OCI-M1 (cell line): ENCODE data around the gene ARFRP1.

Experiments
- DNase-seq: peaks from one replicate; lab custom pipeline; 2025; lab: John Stamatoyannopoulos, UW

ARFRP1 gene, protein sequence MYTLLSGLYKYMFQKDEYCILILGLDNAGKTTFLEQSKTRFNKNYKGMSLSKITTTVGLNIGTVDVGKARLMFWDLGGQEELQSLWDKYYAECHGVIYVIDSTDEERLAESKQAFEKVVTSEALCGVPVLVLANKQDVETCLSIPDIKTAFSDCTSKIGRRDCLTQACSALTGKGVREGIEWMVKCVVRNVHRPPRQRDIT

DNA sequence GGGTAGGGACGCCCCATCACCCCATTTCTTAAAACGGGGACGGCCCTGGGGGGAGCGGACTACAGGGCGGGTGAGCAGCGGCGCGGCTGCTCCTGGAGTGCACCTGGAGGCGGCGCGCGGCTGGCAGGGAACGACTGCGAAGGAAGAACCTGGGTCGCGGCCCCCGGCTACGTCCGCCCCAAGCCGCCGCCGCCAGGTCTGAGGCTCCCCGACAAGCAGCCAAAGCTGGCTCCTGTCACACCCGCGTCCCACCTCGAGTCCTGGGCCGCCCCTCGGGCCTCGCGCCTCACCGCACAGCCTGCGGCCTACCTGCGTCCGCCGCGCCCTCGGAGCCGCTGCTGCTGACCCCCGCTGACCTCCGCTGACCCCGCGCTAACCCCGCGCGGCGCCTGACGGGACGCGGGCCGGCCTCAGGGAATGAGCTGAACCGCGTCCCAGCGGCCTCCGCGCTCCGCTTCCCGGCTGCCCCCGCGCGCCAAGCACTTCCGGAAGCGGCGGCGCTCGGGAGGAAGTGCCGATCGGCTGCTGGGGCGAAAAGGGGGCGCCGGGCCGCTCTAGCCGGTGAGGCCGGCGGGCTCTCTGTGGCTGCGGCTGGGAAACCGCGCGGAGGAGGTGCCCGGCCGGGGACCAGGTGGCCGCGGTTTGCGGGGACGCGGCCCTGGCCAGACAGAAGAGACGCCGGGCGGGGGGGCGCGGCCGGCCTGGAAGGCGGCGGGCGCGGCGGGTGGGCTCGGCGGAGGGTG lies at the start of gene ARFRP1, which contains the start of gene ZGPAT:
TSS of gene ARFRP1 (minus strand) at position 419 of the 743 bp plus-strand sequence. CDS start 885 bp downstream, outside the sequence.
TSS of gene ZGPAT (plus strand) at position 482 of the 743 bp plus-strand sequence. CDS start 542 bp downstream, outside the sequence.
- peak; percentile 94 for DNase-seq

DNA sequence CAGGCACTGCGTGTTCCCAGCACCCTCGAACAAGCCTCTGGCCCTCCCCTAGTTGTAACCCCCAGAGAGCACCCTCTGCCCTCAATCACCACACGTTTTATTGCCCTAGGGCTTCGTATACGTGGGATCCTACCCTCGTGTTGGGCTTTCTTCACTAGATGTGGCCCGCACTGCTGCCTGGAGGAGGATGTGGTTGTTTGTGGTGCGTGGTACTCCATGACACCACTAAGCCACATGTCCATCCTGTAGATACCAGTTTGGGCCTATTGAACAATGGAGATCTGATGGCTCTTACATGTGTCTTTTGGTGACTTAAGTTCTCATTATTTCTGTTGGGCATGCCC lies 48.8 kb upstream of the ARFRP1 start:
- DNase-seq = peak; percentile 13

GRCh38 chr20:63755933-63756647 lies 48.3 kb upstream of the ARFRP1 start:
- DNase-seq = no peak

- no peak for DNase-seq
Measured at GRCh38 chr20:63754008-63754407, 46.2 kb upstream of the ARFRP1 start.

GRCh38 chr20:63753381-63753780 lies 45.6 kb upstream of the ARFRP1 start:
- no peak for DNase-seq

DNA sequence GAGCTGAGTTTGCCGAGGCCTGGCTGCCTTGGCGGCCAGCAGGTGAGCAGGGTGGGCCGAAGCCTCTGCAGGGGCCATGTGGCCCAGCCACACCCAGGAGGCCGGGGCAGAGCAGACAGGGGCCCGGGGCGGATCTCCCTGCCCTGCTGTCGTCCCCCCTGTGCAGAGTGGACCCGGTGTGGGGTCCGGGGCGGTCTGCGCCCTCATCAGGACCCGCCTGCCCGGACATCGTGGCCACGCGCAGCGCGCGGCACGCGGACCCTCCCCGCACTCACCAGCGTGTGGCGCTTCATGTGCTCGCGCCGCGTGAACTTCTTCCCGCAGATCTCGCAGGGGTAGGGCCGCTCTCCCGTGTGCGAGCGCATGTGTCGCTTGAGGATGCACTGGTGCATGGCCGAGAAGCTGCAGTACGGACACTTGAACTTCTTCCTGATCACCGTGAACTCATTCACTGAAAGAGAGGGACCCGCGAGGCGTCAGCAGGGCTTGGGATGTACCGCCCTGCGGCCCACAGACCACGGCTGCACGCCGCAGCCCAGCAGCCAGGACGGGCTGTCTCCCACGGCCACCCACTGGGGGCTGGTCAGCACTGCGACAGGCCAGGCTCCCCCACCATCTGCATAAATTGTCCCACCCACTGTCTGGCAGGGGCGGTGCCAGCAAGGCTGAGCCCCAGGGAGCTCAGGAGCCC lies 44.8 kb upstream of the ARFRP1 start:
- no peak for DNase-seq

DNA sequence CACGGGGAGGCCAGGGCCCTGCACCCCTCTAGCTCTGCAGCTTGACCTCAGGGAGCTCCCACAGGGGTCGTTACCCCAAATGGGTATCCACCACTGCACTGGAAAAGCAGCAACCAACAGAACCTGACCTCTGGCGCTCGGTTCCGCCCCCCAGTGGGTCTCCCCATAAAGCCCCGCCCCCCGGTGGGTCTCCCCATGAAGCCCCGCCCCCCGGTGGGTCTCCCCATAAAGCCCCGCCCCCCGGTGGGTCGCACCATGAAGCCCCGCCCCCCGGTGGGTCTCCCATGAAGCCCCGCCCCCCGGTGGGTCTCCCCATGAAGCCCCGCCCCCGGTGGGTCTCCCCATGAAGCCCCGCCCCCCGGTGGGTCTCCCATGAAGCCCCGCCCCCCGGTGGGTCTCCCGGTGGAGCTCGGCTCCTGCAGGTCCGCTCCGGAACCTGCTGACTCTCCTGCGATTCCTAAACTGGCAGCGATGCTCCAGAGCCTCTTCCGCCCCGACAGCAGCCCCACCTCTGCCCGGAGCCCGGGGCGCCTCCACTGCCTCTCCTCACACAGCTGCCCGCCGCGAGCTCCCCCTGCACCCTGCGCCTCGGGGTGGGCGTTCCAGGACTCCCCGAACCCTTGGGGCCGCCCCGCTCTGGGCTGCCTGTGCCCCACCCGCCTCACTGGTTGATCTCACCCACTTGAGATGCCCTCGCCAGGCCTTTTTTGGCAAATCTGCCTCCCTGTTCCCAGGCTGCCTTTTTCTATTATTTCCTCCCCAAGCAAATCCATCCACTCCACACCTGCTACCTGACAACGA lies 43.9 kb upstream of the ARFRP1 start:
- DNase-seq = no peak

DNA sequence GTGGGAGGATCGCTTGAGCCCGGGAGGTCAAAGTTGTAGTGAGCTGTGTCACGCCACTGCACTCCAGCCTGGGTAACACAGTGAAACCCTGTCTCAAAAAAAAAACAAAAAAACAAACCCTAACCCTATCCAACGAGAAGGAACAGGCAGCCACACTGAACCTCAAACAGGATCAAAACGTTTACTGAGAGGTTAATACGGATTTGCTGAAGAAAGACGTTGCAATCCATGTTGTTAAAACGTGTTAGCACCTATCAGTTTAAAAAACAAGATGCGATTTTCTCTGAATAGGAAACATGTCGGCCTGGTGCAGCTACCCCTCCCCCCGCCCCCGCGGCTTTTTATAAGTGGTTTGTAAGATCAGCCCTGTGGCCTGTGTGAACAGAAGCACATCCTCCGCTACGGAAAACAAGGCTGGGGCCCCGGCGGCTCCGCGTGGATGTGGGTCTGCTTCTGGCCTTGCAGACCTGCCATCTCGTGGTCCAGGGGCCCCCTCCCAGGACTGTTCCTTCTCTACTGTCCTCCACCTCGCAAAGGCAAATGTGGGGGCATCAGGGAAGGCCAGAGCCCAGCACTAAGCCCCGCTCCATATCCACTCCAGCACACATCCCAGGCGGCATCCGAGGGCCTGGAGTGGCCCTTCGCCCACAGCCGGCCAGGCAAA lies 43.2 kb upstream of the ARFRP1 start:
- DNase-seq = no peak

DNA sequence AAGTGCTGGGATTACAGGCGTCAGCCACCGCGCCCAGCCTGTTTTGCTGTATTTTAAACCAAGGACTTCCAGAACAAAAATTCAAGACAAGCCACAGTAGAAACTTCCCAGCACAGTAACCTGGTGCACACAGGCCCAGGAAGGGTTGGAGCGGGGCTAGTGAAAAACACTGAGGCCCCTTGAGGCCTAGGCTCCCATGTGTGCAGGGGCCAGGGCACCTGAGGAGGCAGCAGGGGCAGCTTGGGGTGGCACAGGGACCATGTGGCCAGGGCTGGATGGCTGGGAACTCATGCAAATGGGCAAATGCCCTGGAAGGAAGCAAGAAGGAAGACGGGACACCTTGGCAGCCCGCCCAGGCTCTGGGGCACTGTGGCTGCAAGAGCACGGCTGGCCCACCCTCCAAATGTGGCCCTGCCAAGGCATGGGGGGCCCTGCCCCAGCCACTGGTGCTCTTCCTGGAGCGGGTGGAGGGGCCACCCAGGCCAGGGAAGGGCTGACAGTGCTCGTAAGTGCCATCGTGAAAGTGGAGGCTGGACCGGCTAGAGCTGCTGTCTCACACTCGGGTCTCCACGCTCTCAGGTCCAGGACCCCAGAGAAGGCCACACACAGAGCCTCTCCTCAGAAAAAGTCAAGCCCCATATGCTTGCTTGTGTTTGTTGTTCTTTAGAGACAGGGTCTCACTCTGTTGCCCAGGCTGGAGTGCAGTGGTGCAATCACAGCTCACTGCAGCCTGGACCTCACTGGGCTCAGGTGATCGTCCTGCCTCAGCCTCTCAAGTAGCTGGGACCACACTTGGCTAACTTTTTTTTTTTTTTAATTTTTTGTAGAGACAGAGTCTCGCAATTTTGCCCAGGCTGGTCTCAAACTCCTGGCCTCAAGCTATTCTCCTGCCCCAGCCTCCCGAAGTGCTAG lies 42.1 kb upstream of the ARFRP1 start:
- DNase-seq = no peak

DNA sequence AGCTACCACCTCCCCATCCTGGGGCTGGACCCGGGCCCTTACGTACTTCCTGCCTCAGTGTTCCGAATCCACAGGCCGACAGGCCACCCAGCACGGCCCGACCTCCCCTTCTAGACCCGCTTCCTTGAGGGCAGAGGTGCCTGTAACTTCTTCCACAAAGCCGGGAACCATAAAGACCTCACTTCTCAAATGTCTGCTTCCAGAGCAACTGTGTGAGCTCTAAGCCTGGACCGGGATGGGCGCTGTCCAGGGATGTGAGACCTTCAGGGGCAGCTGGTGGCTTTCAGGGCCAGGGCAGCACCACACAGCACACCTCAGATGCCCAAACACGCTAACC lies 41.1 kb upstream of the ARFRP1 start:
- DNase-seq = no peak

GRCh38 chr20:63748070-63748933 lies 40.5 kb upstream of the ARFRP1 start:
- no peak for DNase-seq

DNA sequence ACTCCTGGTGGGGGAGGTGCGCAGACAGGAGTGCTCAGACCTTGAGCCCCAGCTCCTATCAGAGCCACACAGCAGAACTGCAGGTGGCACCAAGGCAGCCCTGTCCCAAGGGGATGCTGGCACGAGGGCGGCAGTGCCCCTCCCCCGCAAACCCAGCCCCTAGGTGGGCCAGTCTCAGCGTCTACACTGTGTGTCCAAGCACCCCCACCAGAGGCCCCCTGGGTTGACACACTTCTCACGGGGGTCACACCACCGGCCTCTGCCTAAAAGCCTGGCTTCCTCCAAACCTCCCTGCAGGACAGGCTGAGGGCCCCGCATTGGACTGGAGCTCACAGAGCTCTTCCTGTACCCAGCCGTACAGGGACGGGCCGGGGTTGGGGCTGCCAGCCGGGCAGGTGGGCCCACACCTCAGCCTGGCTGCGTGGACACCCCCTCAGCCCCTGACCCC lies 39.9 kb upstream of the ARFRP1 start:
- DNase-seq = no peak

- no peak for DNase-seq
Measured at GRCh38 chr20:63746751-63747315, 39.1 kb upstream of the ARFRP1 start.

GRCh38 chr20:63745961-63746731 lies 38.4 kb upstream of the ARFRP1 start:
- DNase-seq = no peak

DNA sequence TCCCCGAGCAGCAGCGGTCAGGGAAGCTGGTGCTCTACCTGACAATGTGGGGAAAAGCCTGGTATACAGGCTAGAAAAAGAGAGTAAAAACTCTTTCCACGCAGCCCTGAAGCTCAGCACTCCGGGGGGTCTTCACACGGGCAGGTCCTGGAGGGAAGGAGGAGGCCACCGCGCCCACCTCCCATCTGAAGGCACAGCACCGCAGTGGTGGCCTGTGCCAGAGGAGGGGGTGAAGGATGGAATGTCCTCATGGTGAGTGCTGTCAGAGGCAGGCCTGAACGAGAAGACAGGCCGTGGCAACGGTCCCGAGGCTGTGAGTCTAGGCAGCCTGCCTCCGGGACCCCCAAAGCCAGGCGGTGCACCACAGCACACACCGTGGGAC lies 37.6 kb upstream of the ARFRP1 start:
- no peak for DNase-seq

GRCh38 chr20:63744574-63745423 lies 37.0 kb upstream of the ARFRP1 start:
- no peak for DNase-seq

DNA sequence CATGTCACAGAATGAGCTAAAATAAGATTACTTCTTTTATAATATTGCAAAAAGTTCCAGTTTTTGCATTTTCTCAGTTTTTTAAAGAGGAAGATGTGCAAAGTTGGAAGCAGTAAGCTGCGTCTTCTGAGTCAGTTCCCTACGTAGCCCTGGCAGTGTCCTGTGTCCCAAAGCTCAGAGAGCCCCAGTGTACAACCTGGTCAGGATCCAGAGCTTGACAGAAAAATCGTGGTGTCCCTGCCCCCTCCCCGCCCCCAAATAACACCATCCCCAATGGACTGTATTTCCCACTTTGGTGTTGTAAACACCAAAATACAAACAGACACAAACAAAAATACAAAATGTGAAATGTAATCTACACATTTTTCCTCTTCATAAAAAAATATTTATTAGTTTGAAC lies 36.4 kb upstream of the ARFRP1 start:
- DNase-seq = no peak
